CD4-positive, alpha-beta T cell treated with Interleukin-10 for 1 hour (primary cell): ENCODE measurements around the gene VWA3A.
"Not testable (repeated sequence)": the region's sequence is repeated elsewhere in the genome, so short reads cannot be mapped to it uniquely, and the experiment has no call there.

Experiments used
- DNase-seq: peaks from one replicate; pipeline ENCODE4 v3.0.0-alpha.2; 2020

Gene VWA3A

DNA sequence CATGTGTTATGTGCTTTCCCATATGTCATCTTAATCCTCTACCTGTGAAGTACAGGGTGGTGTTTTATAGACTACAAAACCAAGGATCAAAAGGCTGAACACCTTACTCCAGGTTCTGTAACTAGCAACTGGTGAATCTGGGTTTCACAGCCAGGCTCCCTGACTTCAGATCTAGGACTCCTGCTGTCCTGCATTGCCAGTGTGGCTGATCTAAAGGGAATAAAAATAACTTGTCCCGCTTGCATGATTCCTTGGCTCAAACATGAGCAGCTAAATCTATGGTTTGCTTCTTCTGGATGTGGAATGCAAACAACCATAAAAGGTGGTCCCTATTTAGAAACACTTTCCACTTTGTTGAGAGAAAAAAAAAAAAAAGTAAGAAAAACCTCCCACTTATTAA is 3.7 kb upstream of the VWA3A start:
- no peak for DNase-seq

DNA sequence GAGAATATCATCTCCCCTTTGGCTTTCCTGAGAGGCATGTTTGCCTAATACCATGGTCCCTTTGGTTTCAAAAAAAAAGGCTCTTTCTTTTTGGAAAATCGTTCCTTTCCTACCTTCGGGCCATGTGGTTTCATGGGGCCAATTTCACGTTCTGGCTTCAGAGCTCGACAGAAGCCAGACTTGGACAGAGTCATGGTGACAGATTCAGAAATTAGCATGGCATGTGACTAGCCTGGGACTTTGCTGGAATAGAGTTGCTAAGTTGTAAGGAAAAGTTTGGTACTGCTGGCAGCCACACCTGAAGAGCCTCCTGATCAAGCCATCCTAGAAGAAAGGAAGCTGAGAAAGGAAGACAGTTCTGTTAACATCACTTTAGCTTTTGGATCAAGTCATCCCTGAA is 2.4 kb upstream of the VWA3A start:
- no peak for DNase-seq

DNA sequence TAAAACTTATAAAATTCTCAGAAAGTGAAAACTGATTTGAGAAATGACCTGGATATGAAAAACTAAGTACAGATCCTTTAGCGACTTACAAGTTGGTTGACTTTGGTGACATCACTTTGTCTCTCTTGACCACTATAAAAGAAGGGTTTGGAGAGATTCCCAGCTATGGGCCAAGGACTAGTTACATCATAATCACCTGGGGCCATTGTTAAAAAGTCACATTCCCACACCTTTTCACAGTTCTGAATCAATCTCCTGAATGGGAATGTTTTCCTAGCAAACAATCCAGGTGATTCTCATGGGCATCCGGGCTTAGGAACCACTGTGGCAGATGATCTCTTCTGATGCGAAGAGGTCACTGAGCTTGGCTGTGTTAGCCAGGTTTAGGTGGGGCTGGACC is 620 bp upstream of the VWA3A start:
- DNase-seq = no peak

DNA sequence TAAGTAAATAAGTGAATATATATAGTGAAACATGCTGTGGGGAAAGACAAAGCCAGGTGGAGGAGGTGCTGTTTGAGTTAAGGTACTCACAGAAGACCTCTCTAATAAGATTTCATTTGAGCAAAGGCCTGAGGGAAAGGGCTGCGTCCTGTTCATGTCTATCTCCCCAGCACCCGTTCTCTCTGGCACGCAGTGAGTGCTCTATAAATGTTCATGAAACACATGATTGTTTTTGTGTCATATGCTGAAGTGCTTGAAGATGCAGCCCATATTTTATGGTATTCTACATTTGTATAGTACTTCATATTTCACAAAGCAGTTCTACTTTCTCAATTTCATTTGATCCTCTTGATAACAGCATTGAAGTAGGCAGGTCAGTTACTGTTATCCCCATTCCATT is 990 bp downstream of the VWA3A start:
- no peak for DNase-seq

DNA sequence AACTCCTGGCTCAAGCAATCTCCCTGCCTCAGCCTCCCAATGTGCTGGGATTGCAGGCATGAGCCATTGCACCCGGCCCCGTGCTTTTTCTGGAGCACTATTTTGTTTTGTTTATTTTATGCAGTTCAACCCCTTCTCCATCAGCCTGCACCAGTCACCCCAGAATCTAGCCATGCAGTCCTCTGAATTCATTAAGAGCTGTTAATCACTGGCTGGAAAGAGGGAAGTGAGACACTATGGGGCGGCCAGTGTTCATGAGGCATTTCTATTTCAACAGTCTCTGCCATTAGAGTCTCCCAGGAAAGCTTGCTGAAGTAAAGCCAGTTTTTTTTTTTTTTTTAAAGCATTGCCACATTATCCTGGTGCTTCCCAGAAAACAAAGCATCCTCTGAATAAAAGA is 1.7 kb downstream of the VWA3A start:
- no peak for DNase-seq

- peak; percentile 42 for DNase-seq
These were observed 6.3 kb downstream of the VWA3A start for GRCh38 chr16:22098405-22099255.

DNA sequence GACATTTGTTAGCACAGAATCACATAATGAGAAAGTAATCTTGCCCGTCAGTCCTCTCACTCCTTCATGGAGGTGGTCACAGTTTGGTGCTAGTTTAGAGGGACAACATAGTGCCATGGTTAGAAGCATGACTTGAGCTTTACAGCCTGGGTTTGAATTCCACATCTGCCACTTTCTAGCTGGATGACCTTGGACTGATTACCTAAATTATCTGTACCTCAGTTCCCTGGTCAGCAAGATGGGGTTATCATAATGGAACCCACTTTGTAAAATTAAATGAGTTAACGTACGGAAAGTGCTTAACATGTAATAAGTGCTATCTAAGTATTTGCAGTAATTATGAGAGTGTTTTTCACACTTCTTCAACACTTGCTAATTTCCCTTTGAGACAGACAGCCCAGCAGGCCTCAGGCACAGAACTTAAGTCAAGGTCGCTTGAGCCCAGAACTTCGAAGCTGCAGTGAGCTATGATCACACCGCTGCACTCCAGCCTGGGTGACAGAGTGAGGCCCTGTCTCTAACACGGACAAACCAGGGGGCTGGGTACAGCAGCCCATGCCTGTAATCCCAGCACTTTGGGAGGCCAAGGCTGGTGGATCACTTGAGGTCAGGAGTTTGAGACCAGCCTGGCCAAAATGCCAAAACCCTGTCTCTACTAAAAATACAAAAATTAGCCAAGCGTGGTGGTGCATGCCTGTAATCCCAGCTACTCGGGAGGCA is 7.1 kb downstream of the VWA3A start:
- no peak for DNase-seq

GRCh38 chr16:22103441-22103840 is 11.1 kb downstream of the VWA3A start:
- no peak for DNase-seq

GRCh38 chr16:22109258-22109898 is 17.0 kb downstream of the VWA3A start:
- DNase-seq = no peak

GRCh38 chr16:22111629-22112028 is 19.3 kb downstream of the VWA3A start:
- not testable (repeated sequence) for DNase-seq

DNA sequence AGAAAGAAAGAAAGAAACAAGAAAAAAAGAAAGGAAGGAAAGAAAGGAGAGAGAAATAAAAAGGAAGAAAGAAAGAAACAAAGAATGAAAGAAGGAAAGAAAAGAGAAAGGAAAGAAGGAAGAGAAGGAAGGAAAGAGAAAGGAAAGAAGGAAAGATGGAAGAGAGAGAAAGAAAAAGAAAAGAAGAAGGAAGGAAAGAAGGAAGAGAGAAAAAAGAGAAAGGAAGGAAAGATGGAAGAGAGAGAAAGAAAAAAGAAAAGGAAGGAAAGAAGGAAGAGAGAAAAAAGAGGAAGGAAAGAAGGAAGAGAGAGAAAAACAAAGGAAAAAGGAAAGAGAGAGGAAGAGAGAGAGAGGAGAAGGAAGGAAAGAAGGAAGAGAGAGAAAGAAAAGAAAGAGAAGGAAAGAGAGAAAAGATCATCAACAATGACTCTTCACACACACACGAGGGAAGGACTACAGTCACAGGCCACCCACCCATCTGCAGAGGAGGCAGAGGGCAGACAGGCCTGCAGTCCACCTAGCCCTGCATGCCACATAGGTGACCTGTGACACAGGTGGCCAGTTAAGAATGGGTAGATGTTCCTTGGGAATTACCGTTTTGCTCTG is 23.9 kb downstream of the VWA3A start:
- DNase-seq = no peak

DNA sequence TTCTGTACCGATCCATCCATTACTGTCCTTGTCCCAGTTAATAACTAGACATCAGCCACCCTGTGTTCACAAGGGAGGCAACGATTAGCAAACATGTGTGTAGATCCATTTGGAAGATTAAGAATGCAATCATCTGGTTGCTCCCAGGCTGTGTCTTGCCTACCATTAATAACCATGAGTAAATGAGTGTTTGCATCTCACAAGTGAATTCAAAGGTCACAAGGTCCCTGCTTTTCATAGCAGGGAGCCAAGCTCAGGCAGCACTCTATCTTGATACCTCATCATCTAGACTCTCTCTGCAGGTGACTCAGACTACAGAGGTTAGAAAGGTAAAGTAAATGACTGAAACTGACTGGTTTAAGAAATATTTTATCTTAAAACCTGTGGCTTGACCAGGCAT is 25.3 kb downstream of the VWA3A start:
- no peak for DNase-seq

- DNase-seq = no peak
These were observed 28.1 kb downstream of the VWA3A start for GRCh38 chr16:22120440-22120839.

- no peak for DNase-seq
These were observed 29.9 kb downstream of the VWA3A start for GRCh38 chr16:22122239-22122638.

GRCh38 chr16:22123146-22123545 is 30.8 kb downstream of the VWA3A start:
- DNase-seq = no peak

DNA sequence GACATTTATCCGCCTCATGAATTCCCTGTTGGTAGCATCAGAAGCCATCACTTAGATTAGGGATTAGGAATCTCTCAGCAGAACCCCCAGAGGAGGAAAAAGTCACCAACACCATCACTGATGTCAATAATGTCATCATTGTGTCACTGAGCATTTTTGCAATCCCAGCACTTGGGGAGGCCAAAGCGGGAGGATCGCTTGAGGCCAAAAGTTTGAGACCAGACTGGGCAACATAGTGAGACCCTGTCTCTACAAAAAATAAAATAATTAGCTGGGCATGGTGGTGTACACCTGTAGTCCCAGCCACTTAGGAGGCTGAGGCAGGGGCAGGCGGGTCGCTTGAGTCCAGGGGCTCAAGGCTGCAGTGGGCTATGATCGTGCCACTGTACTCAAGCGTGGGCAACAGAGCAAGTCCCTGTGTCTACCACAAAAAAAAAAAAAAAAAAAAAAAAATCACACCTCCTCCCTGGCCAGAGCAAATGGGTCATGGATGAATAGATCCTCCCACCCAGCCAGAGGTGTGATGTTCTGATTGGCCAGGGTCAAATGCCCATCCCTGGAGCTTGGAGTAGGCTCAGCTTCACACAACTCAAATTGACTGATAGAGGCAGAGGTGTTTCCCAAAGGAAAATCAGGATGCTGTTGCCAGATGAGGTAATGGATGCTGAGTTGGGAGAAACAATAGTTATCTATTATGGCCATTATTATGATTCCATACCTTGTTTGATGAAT is 31.6 kb downstream of the VWA3A start:
- DNase-seq = no peak

DNA sequence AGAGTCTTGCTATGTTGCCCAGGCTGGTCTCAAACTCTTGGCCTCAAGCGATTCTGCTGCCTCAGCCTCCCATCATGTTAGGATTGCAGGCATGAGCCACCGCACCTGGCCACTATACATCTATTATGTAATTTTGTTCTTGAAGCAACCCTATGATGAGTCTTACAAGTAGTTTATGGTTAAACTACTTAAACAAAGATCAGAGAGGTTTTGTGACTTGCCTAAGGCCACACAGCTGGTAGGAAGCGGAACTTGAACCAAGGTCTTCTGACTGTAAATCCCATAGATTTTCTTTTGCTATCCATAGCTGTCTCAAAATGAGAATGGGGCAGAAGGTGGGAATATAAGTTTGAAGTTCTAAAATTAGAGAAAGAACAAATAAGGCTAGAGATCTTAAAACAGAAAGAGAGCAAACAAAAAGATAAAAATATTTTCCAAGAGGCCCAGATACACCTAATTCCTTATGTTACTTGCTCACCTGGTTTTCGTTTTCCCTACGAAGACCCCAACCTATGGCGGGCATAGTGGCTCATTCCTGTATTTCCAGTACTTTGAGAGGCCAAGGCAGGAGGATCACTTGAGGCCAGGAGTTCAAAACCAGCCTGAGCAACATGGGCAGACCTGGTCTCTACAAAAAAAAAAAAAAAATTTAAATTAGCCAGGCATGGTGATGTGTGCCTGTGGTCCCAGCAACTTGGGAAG is 32.4 kb downstream of the VWA3A start:
- DNase-seq = no peak

DNA sequence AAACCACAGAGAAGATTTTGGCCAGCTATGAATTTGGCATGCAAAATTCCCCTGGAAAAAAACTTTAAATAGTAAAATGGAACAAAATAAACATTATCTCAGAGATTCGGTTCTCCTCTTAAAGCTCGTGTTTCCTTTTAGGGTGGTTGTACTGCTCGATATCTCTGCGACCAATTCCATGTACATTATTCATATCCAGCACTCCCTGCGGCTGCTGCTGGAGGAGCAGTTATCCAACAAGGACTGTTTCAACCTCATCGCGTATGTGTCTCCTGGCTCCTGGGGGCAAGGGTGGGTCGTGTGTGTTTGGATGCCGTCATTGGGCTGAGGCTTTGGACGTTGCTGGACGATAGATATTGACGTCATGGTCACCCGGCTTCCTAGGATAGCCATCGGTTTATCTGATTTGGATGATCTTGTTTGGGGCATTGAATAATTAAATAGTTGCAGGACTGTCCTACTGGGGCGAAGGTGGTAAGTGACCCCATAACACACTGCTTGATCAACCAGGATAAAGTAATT is 33.8 kb downstream of the VWA3A start:
- no peak for DNase-seq

DNA sequence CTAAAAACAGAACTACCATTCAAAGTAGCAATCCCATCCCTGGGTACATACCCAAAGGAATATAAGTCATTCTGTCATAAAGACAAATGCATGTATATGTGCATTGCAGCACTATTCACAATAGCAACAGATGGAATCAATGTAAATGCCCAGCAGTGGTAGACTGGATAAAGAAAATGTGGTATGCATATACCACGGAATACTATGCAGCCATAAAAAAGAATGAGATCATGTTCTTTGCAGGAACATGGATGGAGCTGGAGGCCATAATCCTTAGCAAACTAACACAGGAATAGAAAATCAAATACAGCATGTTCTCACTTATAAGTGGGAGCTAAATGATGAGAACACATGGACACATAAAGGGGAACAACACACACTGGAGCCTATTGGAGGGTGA is 36.2 kb downstream of the VWA3A start:
- not testable (repeated sequence) for DNase-seq

- no peak for DNase-seq
These were observed 38.2 kb downstream of the VWA3A start for GRCh38 chr16:22130528-22130927.

GRCh38 chr16:22132801-22133200 is 40.5 kb downstream of the VWA3A start:
- DNase-seq = no peak

GRCh38 chr16:22138482-22138881 is 46.1 kb downstream of the VWA3A start:
- no peak for DNase-seq
